GM19395 (cell line): ENCODE results near the gene FMNL2.
"Not testable (repeated sequence)": the region's sequence is repeated elsewhere in the genome, so short reads cannot be mapped to it uniquely, and the experiment has no call there.

ENCODE experiments used
- ATAC-seq: cut with Tn5 transposase; IDR thresholded peaks from one replicate; pipeline ENCODE4 v1.9.1; 2021; ENCODE audit warnings: mild to moderate bottlenecking, moderate library complexity; ENCODE audit not compliant: unreplicated experiment

FMNL2 gene

DNA sequence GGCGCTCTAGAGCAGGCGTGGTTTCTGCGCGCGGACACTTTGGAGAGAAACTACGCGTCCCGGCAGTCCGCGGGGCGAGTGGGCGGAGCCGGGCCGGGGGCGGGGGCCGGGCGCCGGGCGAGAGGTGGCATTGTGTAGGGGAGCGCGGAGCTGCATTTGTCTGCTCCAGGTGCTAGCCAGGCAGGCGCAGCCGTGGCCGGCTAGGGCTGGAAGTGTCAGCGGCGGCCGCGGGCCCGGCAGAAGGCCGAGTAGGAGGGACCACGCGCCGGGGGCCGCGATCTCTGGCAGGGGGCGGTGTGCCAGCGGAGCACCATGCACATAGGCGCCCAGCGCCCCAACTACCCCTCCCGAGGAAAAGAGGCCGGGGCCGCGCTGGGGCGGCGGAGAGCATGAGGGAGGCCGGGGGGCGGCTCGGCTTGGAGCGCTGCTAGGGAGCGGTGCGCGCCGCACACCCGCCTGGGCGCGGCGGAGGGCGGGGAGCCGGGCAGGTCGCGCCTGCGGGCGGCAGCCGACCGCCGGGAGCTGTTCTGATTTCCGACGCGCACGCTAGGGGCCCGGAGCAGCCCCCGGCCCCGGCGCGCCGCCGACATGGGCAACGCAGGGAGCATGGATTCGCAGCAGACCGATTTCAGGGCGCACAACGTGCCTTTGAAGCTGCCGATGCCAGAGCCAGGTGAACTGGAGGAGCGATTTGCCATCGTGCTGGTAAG is at the start of gene FMNL2:
Gene FMNL2, plus strand, starts transcription at position 159 of the 710 bp plus-strand sequence.
- peak; percentile 88 for ATAC-seq

DNA sequence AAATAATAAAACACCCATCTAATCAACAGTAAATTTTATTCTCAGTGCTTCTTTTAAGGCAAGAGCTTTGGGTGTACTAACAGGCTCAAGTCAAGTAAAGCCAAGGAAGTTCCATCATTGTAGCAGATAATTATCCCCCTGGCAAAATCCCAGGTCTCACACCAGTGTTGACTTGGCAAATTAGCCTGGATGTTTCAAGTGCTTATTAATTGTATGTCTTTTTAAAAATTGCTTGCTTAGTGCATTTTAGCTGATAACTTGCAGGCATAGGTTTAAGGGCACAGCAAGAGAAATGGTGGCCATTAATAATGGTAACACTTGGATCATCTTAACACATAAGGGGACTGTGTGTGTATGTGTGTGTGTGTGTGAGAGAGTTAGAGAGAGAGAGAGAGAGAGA is 42.0 kb upstream of the FMNL2 start:
- no peak for ATAC-seq

DNA sequence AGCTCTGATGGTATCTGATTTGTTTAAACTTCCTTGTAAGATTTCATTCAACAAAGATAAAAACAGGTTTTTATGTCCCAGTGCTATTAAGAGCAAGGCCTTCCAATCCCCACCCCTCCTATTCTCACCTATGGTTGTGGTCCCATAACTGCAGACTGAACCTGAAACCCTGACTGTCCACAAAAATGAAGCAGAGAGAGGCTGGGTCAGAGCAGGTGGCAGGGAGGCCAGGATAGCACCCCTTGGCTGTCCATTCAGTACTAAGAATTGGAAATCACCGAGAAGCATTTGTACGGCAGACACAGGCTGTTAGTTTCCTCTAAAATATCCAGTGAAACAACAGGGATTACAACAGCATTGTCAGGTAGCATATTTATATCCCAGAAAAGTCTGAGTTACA is 37.3 kb upstream of the FMNL2 start:
- ATAC-seq = no peak

DNA sequence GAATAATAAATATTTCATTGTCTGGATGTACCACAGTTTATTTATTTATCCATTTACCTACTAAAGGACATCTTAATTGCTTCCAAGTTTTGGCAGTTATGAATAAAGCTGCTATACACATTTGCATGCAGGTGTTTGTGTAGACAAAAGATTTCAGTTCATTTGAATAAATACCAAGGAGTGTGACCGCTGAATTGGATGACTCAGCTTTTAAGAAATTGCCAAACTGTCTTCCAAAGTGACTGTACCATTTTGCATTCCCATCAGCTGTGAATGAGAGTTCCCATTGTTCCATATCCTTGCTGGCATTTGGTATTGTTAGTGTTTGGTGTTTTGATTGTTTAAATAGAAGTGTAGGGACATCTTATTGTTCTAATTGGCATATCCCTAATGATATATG is 36.2 kb upstream of the FMNL2 start:
- no peak for ATAC-seq

DNA sequence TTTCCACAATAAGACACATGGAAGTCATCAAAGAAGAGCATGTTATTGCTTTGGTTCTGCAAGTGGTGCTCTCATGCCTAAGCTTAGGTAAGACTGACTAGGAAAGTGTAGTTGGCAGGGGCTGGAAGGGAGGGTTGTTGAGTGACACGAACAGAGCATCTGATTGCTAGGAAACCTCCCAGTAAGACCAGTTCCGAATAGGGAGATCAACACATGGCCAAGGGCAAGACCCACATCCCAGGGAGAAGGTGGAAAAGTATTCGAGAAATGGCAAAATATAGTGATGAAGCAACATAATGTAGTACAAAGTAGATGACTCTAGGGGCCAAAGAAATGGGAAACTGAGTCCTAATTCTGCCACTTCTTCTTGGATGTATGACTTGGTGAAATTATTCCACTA is 33.8 kb upstream of the FMNL2 start:
- no peak for ATAC-seq

DNA sequence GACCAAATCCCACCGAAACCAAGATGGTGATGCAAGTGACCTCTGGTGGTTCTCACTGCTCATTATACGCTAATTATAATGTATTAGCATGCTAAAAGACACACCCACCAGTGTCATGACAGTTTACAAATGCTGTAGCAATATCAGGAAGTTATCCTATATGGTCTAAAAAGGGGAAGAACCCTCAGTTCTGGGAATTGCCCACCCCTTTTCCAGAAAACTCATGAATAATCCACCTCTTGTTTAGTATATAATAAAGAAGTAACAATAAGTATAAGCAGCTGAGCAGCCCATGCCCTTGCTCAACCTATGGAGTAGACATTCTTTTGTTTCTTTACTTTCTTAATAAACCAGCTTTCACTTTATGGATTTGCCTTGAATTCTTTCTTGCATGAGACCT is 31.0 kb upstream of the FMNL2 start:
- ATAC-seq = no peak

DNA sequence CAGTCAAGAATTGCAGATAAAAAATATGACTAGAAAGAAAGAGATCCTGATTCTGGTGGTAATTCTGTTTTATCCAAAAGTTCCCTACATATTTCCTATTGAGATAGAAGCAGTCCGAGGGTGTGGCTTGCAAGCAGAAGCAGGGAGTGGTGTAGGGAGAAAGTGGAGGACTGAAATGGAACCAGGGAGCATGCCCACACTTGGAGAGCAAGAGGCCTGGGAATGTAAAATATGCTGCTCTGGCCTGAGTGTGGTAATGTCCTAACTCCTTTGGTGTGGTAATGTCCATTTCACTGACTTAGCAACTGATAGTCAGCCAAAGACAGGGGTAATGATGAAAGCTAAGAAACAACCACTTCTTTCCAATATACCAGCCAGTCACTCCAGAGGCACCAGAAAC is 30.1 kb upstream of the FMNL2 start:
- no peak for ATAC-seq

DNA sequence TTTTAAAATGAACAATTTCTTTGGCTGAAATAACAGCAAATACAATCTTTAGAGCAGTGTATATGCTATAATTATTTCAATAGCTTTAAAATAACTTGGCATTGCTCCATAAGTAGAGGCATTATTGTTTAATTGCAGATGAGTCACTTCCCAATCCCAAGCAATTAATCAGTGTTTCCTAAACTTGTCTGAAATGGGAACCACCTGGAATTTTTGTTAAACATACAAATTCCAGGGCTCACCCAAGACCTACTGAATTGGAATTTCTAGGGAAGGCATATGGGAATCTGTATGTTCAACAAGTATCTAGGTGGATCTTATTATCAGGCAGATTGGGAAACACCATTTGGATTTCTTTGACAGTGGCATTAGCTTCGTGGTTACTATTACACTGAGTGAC is 27.1 kb upstream of the FMNL2 start:
- no peak for ATAC-seq

DNA sequence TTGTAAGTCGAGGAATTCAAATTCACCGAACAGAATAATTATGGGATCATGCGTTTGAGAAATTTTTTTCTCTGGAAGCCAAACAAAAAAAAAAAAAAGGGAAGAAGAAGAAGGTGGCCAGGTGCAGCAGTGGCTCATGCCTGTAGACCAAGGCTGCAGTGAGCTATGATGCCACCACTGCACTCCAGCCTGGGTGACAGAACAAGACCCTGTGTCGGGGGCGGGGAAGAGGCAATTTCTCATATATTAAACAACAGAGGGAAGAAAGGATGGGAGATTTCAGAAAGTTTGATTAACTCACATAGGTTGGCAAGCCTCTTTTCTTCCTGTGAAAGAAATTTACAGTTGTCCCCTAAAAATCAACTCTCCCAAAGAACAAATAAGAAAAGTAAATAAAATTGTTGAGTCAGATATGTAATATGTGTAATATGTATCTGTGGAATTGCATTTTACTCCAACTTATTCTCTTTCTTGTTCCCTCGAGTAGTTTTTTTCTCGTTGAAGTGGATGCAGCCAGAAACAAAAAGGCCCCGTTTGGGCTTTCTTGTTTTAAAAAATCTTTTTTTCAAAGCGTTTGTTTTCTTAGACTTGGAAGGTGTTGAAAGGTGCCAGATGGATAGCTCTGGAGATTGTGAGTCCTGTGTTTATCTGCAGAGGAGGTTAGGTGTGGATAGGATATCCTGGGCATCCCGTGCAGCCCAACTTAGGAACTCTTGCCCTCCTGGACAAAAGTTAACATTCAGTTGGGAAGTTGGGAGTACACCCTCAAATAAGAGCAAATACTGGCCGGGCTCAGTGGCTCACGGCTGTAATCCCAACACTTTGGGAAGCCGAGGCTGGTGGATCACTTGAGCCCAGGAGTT is 25.4 kb upstream of the FMNL2 start:
- ATAC-seq = no peak

DNA sequence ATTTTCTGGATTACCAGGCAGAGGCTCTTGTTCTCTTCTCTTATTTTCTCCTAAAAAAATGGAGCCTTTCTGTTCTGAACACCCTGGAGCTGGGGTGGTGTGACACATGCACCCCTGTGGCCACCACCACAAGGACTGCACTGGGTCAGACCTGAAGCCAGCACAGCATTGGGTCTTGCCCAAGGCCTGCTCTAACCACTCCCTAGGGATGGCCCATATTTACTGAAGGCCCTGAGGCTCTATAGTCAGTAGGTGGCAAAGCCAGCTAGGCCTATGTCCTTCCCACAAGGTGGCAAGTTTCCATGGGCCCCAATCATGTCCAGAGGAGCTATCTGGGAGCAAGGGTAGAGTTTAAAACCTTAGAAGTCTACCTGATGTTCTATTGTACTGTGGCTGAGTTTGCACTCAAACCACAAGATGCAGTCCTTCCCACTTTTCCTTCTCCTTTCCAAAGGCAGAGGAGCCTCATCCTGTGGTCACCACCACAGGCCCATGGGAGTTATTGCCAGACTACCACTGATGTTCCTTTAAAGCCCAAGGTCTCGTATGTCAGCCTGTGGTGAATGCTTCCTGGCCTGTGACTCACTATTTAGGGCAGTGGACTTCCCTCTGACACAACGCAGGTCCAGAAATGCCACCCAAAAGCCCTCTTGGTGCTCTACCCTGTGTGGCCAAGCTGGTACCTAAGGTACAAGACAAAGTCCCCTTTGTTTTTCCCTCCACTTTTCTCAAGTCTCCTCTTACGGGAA is 15.0 kb upstream of the FMNL2 start:
- no peak for ATAC-seq

DNA sequence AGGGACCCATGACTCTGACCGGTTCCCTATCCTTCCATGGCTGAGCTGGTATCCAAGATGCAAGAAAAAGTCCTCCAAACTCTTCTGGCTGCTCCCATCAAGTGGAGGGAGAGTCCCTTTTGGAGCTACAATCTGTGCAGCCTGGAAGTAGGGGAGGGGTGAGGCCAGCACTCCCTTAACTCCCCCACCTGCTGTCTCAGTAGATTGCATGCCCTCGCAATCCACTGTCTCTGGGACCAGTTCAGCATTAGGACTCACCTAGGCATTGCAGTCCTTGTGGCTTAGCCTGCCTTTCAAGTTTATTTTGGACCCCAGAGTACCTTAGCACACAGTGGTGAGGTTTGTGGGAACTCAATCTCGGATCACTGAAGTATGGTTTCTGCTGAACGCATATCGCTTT is 14.2 kb upstream of the FMNL2 start:
- ATAC-seq = no peak

DNA sequence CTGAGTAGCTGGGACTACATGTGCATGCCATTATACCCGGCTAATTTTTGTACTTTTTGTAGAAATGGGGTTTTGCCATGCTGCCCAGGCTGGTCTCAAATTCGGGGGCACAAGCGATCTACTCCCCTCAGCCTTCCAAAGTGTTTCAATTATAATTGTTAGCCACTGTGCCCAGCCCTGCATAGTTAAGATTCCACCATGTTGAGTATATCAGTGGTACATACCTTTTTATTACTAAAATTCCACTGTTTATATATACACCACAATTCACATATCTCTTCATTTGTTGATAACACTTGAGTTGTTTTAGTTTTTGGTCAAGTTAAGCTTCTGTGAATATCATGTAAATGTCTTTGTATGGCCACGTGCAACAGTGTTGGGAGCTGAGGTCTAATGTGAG is 12.8 kb upstream of the FMNL2 start:
- ATAC-seq = no peak

DNA sequence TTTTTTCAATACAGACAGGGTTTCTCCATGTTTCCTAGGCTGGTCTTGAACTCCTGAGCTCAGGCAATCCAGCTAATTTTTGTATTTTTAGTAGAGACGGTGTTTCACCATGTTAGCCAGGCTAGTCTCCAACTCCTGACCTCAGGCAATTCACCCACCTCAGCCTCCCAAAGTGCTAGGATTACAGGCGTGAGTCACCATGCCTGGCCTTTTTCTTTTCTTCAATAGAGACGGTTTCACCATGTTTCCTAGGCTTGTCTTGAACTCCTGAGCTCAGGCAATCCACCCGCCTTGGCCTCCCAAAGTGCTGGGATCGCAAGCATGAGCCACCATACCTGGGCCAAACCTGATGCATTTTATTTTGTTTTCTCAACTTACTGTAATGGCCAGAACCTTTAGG is 9.8 kb upstream of the FMNL2 start:
- ATAC-seq = not testable (repeated sequence)

DNA sequence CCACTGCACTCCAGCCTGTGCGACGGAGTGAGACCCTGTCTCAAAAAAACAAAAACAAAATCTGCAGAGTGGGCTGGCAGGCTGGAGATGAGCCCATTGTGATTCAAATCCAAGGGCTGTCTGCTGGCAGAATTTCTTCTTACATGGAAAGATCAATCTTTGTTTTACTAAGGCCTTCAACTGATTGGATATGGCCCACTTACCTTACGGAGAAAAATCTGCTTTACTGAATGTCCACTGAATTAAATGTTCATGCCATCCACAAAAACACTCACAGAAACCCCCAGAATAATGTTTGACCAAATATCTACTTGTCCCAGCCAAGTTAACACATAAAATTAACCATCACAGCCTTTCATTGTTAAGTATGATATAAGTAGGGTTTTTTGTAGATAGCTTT is 8.3 kb upstream of the FMNL2 start:
- ATAC-seq = no peak

DNA sequence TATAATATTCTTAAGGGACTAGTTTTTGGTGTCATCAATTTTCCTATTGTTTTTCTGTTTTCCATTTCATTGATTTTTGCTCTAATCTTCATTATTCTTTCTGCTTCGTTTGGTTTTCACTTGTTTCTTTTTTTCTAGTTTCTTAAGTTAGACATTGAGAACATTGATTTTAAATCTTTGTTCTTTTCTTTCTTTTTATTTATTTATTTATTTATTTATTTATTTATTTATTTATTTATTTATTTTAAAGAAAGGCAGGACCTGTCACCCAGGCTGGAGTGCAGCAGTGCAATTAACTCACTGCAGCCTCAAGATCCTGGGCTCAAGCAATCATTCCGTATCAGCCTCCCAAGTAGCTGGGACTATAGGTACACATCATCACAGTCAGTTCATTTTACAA is 7.0 kb upstream of the FMNL2 start:
- ATAC-seq = no peak

DNA sequence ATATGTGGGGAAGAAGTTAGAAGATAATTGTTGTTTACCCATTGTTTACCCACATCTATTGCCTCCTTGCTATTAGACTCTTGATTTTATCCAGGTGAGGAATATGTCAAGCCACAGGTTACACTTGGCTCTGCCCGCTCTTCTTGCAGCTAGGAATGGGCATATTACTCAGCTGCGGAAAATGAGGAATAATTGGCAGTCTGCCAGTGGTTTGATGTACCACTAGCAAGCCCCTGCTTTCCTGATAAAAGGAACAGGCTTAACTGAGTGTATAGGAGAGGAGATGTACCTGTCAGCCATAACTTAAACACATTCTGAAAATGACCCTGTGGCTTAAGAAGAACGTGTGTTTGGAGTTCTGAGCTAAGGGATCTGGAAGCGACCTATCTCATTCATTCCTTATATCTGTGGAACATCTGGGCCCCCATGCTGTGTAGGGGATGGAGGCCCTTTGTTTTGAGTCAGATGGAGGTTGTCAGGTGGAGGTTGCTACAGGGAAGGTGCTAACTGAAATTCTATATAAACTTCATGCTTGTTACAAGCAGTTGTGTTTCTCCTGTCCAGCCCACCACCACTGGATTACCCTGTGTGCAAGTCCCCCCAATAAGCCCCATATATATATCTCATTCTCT is 4.6 kb upstream of the FMNL2 start:
- ATAC-seq = no peak

DNA sequence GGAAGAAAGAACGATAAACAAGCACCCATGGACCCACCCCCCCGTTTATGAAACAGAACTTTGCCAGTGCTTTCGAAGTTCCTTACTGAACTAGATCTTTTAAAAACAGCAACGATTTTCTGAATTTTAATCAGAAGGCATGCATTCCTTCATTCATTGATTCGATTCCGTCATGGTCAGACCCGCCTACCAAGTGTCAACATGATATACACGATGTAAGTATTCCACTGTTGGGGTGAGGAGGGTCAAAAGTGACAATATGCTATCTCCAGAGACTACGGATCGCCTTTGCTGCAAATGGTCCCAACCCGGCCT is 316 bp upstream of the FMNL2 start:
- ATAC-seq = no peak

DNA sequence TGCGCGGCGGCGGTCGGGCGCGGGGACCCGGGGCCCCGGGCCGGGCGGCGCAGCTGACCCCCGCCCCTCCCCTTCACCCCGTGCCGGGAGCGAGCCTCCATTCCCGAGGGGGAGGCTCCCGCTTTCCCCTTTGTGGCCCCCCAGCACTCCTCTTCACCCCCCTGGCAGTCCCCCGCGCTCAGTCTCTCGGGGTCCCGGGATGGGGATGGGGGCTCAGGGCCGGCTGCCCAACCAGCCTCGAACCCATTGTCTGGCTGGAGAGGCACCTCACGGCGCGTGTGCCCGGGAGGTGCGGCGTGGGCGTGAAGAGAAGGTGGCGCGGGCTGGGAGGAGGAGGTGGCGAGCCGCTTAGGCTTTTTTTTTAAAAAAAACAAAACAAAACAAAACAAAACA is 748 bp downstream of the FMNL2 start:
- ATAC-seq = peak; percentile 23

DNA sequence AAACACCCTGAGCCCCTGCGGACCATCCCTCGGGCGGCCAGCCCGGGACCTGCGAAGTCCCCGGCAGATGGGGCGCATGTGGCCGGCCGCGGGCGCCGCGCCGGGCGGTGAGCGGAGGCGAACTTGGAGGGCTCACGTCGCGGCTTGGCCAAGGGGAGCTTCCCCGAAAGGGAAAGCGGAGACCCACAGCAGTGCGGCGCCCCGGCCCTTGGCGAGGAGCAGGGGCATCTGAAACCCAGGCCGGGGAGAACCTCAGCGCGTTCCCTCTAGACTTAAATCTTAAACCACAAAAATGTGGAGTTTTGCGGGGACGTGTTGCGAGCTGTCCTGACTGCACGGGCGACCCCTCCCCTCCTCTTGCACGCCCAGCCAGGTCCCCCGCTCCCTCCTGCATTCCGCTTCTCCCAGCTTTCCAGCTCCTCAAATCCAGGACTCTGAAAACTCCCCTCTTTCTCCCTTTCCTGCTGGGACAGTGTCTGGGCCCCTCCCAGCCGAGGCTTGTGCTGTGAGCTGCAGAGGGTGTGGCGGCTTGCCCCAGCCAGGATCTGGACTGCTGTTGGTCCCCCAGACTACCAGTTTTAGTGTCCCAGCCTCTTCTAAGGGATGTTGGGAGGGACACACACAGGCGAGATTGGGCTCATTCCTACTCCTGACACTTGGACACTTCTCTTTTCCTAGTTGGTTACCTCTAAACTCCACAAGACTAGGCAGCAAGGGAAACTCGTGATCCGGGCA is 1.3 kb downstream of the FMNL2 start:
- ATAC-seq = peak; percentile 35

DNA sequence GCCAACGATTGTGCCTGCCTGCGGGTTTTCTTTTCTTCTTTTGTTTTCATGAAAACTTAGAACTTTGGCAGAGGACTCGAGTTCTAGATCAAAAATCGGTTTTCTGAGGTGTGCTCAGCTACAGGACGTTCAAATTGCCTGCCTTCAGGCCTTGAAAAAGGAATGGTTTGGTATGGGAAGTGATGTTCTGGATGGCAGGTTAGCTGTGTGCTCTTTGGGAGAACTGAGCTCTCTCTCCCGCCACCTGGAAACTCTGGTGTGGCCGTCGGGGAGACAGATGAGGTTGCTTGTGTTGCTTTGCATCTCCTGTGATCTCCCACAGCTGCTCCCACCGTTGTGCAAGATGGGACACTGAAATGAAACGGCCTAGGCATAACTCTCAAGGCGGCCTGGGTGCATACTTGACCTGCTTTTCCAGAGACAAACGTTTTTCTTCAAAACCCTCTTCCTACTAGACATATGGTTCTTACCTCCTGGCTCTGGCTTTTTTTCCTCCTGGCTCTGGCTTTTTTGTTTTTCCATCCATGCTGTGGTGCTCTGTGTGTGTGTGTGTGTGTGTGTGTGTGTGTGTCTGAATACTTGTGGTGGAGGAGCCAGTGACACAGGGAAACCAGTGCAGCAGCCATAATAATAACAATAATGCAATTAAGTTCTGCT is 2.0 kb downstream of the FMNL2 start:
- no peak for ATAC-seq
